HG03565 (cell line): ENCODE results near the gene ALDH1L2.
"Not testable (repeated sequence)": the region's sequence is repeated elsewhere in the genome, so short reads cannot be mapped to it uniquely, and the experiment has no call there.

ENCODE experiments used
- ATAC-seq: cut with Tn5 transposase; IDR thresholded peaks from one replicate; pipeline ENCODE4 v1.9.1; 2021; ENCODE audit warnings: mild to moderate bottlenecking, moderate library complexity; ENCODE audit not compliant: unreplicated experiment

The ALDH1L2 gene

GRCh38 chr12:105084251-105085250, at the start of gene ALDH1L2:
Gene ALDH1L2 (minus strand): TSS chr12:105084458. CDS start chr12:105084436, 22 bp downstream.
- no peak for ATAC-seq

DNA sequence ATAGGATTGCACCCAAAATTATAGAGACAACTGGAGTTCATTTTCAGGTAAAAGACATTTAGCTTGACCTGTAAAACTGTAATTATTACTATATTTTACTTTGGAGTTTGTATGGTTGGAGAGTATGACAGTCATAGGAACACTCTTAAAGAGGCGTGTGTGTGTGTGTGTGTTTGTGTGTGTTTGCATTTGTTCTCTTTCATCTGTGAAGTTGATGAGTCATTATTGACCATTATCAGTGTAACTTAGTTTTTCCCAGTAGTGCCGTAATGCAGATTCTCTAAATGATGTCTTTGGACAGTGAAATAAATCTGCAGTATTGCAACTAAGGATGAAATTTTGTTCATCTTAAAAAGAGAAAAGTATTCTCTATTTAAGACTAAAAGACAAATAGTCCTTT, 36.3 kb upstream of the ALDH1L2 start:
- no peak for ATAC-seq

GRCh38 chr12:105116969-105117368, 32.7 kb upstream of the ALDH1L2 start:
- no peak for ATAC-seq

GRCh38 chr12:105113094-105113493, 28.8 kb upstream of the ALDH1L2 start:
- no peak for ATAC-seq

GRCh38 chr12:105110851-105111250, 26.6 kb upstream of the ALDH1L2 start:
- ATAC-seq = no peak

DNA sequence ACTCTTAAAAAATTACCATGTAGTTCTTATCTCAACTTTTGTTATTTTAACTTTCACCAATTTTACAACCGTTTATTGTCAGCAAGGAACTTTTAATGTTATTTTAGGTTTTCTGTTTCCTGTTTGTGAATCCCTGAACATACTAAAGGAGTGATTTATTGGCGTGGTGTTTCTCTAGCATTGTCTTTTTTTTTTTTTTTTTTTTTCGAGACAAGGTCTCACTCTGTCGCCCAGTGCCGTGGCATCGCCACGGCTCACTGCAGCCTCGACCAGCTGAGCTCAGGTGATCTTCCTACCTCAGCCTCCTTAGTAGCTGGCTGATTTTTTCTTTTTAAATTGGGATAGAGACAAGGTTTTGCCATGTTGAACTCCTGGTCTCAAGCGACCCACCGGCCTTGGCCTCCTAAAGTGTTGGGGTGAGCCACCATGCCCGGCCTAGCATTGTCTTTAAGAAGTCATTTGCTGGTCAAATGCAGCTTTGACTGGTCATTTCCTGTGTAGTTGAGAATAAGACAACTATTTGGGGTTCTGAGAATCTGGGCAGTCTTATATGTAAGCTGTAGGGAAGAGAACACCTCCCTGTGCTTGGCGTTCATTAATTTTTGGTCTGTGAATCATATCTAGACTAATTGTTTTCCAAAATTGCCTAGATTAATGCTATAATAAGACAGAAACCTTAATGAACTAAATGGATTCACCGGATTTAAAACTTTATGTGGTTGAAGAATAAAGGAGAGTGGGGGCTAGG, 25.4 kb upstream of the ALDH1L2 start:
- no peak for ATAC-seq

DNA sequence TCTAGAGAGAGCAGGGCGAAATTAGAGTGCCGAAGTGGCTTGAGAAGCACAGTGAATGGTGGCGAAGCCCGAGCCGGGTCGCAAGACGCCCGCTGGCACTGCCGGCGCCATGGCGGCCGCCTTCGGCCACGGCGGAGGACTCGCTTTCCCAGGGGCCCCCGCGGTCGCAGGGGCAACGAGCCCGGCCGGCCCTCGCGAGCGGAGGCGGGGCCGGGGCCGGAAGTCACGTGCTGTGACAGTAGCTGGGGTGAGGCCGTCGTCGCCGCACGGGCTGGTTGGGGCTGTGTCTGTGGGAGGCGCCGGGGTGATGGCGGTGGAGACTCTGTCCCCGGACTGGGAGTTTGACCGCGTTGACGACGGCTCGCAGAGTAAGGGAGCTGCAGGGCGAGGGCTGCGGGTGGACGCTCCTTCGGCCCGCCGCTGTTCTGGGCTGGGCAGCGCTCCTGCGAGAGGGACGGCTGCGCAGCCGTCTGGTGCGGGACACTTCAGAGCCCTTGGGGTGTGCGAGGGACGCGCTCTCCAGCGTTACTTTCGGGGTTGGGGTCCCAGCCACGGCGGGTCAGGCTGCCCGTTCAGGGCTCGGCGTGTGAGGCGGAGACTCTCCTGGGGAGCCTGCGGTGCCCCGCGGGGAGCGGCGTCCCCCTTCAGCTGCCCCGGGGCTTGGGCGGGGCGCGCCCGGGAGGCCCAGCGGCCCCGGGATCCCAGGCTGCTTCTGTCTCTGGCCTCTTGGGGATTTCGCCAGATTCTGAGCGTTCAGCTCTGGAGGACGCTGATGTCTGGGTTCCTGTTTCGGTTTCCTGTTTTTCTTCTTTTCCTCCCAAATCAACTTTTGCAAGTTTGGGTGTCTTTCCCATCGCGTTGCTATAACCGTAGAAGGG, 23.5 kb upstream of the ALDH1L2 start, which contains the start of gene WASHC4:
Gene WASHC4 (plus strand): TSS at position 238 of the 878 bp plus-strand sequence. CDS start 70 bp downstream, at position 308.
- ATAC-seq = peak; percentile 83

DNA sequence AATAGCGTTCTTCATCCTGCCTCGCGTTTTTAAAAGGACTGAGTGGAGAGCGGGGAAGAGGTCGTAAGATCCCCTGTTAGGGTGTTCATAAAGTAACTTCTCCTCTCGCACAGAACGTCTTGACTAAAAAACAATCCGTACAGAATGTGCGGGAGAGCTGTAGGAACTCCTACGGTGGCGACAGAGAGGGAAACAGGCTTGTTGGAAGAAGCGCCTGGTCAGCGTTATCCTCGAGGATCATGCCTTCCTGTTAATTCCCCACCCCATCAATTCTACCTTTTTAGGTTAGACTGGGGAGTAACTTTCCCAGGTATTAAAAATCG, 22.9 kb upstream of the ALDH1L2 start:
- peak; percentile 7 for ATAC-seq

DNA sequence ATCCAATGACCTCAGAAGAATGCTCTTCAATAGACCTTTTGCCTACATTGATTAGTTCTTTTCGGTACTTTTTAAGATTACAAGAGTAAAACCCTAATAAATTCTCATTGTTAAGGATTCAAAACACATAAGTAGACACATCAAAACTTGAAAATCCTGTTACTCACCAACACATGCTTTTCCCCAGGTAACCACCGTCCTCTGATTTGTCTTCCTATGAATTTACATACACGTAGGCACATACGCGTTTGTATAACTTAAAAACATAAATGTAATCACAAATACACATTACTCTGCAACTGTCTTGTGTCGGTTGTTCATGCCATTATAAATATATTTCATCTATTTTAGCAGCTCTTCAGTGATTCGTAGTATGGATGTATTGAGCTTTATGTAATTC, 22.4 kb upstream of the ALDH1L2 start:
- no peak for ATAC-seq

DNA sequence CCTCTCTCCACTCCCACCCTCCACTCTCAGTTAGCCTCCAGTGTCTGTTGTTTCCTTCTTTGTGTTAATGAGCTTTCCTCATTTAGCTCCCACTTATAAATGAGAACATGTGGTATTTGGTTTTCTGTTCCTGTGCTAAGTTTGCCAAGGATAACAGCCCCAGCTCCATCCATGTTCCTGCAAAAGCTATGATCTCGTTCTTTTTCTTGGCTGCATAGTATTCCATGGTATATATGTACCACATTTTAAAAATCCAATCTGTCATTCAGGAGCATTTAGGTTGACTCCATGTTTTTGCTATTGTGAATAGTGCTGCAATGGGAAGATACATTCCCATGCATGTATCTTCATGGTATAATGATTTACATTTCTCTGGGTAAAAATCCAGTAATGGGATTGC, 20.5 kb upstream of the ALDH1L2 start:
- no peak for ATAC-seq

DNA sequence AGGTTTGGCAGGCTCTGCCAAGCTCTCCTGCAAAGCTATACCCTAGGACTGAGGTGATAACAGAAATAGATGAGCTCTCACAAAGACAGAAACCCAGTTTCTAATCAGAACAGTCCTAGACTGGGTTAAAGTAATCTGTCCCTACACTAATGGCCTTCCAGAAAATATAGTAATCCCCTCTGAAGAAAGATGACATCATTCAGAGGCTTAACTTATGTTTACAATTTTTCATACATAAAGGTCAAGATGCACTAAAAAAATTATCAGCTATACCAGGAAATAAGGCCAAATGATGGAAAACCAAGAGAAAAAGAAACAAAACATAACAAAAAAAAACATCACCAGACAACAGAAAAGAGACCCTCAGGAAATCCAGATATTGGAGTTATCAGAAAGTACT, 18.4 kb upstream of the ALDH1L2 start:
- no peak for ATAC-seq

GRCh38 chr12:105100998-105101397, 16.7 kb upstream of the ALDH1L2 start:
- ATAC-seq = no peak

- no peak for ATAC-seq
Observed at GRCh38 chr12:105100207-105100985, 16.1 kb upstream of the ALDH1L2 start.

DNA sequence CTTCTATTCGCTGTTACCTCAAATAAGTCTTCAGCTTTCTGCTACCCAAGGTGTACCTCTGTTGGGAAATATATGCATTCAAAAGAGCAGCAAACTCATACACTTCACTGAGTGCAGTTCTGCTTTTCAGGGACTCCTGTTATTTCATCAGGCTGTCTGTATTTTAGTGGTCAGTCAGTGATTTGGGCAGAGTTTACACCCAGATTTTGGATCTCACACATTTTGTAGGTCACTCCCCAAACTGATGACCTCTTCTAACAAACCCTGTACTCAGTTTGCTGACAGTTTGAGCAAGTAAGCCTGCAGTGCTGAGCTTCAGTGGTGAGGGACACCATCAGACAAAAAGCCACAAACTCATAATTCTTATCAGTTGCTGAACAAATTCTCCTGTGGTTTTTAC, 15.1 kb upstream of the ALDH1L2 start:
- ATAC-seq = no peak

GRCh38 chr12:105095338-105095737, 11.1 kb upstream of the ALDH1L2 start:
- not testable (repeated sequence) for ATAC-seq

GRCh38 chr12:105092336-105092735, 8.1 kb upstream of the ALDH1L2 start:
- ATAC-seq = no peak

DNA sequence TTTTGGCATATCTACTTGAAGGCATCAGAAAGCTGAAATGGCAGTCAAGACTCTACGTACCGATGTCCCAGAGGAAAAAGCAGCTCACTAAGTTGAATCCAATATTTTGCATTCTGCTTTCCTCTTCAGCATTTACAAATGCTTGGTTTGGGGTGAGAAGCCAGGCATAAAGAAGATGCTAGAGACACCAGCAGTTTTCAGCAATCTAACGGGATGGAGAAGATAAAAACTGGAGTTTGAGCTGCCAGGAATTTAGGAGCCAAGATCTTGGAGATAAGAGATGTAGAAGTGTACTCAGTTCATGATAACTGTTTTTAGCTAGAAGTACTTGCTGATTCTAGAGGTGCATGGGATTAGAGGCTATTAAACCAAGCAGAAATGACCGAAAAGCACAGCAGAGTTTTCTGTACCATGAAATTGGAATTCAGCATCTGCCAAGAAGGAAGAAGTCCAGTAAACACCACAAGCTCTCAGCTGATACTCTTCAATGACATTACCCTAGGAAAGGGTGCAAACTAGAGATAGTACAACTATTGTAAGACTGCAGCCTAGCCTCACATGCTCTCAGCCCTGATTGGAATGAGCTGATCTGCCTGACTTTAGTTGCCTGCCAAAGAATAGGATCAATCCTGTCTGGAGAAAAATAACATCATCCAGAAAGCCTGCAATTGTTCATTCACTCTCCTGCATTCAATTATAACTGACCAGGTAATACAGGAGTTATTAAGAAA, 7.4 kb upstream of the ALDH1L2 start:
- no peak for ATAC-seq

GRCh38 chr12:105090361-105090760, 6.1 kb upstream of the ALDH1L2 start:
- no peak for ATAC-seq

DNA sequence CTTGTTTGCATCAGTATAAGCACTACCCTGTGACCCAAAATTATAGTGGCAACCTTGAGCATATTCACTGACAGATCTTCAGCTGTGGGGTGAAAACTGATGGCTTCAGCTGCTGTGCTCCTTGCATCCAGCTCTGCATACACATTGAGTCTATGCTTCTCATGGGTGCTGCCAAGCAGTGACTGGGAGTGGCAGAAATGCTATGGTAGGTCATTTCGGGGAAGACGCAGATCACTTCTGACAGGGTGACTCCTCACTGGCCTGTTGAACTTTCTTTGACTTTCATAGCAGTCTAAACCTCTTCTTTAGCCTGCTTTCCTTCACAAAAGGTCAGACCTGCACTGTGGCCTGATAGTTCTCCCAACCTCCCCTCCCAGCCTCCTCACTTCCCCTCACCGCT, 5.6 kb upstream of the ALDH1L2 start:
- no peak for ATAC-seq
